GM12872 (cell line): ENCODE measurements around the gene IL24.

ENCODE experiments used
- TF ChIP-seq, protein P1 (sequence below): IDR thresholded peaks from 3 replicates; pipeline ENCODE4 v1.5.1; 2011; ENCODE audit warnings: low read depth, mild to moderate bottlenecking, low read length, moderate library complexity; ENCODE audit not compliant: insufficient read depth

The IL24 gene

DNA sequence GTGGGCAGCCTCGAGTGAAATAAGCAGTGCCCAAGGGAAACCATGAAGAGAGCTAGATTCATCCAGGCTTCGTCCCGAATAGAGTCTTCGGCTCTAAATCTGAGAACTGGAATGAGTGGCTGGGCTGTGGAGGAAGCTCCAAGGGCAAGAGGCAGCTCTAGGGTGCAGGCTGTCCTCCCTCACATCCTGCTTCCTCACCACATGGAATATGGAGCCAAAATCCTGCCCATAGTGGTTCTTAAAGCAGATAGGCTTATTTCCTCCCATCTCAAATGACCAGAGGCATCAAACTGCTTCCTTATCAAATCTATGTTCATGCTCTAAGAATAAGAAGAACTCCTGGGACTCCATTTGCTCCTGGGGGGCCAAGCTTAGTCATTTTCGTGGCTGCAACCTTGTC, 2.5 kb downstream of the IL24 start:
- TF ChIP-seq, protein P1, sequence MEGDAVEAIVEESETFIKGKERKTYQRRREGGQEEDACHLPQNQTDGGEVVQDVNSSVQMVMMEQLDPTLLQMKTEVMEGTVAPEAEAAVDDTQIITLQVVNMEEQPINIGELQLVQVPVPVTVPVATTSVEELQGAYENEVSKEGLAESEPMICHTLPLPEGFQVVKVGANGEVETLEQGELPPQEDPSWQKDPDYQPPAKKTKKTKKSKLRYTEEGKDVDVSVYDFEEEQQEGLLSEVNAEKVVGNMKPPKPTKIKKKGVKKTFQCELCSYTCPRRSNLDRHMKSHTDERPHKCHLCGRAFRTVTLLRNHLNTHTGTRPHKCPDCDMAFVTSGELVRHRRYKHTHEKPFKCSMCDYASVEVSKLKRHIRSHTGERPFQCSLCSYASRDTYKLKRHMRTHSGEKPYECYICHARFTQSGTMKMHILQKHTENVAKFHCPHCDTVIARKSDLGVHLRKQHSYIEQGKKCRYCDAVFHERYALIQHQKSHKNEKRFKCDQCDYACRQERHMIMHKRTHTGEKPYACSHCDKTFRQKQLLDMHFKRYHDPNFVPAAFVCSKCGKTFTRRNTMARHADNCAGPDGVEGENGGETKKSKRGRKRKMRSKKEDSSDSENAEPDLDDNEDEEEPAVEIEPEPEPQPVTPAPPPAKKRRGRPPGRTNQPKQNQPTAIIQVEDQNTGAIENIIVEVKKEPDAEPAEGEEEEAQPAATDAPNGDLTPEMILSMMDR, result no peak

DNA sequence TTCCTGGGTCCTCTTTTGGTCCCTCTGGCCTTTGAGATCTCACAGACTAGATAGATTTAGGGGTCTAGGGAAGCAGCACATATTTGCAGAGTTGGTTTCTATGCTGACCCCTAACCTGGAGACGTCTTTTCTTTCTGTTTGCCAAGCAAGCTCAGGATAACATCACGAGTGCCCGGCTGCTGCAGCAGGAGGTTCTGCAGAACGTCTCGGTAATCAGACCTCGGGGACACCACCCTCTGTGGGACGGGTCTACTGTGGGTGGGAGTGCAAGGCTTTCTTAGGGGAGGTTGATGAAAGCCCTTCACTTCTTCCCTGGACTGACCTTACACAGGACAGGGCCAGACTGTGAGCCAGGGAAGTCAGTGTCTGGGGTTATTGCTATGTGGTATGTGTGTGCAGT, 2.9 kb downstream of the IL24 start:
- TF ChIP-seq, protein P1, result no peak

DNA sequence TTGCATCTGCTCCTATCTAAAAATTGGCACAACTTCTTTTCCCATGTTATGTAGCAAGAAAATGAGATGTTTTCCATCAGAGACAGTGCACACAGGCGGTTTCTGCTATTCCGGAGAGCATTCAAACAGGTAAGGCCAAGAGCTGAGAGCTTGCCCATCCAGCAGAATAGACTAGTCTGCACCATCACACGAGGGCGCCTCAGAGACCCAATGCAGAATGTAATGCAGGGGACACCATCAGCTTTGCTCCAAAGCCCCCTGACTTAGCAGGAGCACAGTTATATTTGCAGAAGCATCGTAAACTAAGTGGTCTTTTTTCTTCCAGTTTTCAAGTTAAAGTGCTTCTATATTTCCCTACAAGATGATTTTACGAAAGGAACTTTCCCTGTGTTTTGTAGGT, 4.7 kb downstream of the IL24 start:
- TF ChIP-seq, protein P1, result no peak

DNA sequence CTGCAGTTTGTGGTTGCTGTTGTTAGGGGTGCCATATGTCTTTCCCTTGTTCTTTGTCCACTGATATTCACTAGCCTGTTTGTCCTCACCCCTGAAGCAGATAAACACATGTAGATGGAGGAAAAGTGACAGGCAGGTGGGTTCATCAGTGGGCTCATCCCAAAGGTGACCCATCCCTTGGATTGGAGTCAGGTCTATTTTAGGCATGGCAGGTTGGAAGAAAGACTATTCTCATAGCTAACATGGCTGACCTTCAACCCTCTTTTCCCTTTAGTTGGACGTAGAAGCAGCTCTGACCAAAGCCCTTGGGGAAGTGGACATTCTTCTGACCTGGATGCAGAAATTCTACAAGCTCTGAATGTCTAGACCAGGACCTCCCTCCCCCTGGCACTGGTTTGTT, 5.5 kb downstream of the IL24 start:
- TF ChIP-seq, protein P1, result no peak

DNA sequence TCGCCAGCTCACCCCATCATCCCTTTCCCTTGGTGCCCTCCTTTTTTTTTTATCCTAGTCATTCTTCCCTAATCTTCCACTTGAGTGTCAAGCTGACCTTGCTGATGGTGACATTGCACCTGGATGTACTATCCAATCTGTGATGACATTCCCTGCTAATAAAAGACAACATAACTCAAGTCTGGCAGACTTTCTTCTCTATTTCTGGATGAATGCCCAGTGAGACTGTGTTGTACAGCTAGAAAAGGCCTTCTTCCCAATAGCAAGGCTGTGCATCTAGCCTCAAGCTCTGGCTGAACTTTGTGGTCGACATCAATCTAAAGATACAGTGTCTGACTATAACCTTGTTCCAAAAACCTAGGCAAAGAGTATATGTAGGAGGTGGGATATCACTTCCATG, 6.4 kb downstream of the IL24 start:
- TF ChIP-seq, protein P1, result no peak

DNA sequence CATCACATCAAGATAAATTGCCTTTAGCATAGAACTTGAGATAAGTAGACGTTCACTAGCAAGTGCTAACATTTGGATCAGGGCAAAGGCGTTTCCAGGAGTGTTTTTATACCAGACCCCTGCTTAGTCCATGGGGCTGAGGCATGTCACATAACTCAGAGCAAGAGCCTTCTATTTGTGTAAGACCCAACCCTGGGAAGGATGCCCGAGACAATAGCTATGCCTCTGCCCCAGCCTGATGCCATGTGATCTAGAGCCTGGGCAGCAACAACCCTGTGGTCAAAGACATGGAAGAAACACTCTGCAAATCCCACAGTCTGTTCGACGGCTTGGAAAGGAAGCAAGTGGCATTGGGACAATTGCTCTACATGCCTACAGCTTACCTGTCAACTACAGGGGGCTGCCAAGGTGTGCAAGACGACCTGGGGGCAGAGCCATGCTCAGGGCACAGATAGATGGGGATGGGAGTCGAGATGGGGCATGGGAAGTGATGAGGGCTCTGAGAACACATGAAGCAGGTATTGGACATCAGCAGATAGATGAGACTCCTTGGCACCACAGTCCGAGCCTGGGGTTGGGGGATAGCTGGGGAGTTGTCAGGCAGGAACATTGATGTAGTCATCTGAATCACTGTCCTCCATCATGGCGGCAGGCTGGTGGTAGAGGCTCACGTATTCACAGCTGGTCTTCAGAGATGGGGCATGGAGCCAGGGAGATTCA, 7.3 kb downstream of the IL24 start:
- TF ChIP-seq, protein P1, result no peak

DNA sequence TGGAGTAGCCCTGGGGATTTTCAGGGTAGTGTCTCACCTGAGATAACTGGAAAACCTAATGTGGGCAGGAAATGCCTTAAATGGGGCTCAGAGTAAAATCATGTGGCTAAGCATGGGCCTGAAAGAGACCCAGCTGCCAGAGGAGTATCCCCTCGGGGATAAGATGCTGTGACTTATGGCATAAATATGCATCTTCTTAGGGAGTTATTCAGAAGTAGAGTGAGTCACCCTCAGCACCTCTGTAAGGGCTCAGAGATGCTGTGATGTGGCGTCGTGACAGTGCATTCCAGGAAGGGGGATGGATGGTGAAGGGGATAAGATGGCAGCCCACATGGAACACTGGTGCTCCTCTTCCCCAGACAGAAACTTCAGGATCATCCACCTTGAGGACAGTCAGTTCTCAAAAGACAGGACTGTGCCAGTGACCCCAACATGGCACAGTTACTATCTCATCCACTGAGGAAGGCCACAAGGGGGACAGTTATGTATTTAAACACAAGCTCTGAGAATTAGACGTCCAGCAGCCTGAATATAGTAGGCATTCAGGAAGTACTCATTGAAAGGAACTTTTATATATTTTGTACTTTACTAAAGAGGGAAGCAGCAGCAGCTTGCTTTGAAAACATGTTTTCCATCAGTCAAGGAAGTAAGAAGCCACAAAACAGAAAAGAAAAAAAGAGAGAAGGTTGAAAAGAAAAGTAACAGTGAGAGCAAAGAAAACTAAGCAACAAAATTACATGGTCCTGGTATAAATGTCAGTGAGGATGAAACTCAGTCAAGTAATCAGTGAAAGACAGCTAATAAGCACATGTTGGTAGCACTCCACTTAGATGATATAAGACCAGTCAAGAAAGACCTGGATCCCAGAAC, 8.3 kb downstream of the IL24 start:
- TF ChIP-seq, protein P1, result no peak
